ENCODE results near the gene ZWINT.

ZWINT gene, protein sequence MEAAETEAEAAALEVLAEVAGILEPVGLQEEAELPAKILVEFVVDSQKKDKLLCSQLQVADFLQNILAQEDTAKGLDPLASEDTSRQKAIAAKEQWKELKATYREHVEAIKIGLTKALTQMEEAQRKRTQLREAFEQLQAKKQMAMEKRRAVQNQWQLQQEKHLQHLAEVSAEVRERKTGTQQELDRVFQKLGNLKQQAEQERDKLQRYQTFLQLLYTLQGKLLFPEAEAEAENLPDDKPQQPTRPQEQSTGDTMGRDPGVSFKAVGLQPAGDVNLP

DNA sequence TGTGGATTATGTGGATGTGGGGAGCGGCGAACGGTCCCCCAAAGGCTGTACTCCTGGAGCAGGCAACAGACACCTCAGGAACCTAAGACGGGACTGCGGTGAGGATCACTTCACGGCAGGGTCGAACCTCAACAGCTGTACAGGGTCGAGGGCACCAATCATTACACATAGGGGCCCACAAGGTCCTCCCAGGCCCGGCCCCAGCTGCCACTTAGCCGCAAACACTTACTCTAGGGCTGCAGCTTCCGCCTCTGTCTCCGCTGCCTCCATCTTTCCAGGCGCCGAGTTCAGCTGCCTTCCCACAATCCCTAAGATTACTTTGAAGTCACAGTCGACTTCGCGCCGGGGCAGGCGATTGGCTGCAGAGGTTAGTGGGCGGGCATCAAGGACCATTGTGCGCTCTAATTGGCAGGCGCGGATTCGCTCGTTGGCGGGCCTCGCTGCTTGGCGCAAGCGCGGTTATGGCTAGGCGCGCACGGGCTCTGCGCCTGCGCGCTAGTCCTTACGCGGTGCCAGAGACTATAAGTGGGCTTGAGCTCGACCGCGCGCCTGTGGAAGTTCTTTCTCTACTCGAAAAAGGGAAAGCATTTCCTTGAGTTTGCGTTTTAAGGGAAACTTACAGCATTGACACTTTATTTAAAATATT lies at the start of gene ZWINT:
ZWINT (minus strand) TSS at position 293 of the 646 bp plus-strand sequence; CDS start at position 270, 23 bp downstream.
- peak; percentile 94 for DNase-seq (ENCODE audit: low read depth)

DNA sequence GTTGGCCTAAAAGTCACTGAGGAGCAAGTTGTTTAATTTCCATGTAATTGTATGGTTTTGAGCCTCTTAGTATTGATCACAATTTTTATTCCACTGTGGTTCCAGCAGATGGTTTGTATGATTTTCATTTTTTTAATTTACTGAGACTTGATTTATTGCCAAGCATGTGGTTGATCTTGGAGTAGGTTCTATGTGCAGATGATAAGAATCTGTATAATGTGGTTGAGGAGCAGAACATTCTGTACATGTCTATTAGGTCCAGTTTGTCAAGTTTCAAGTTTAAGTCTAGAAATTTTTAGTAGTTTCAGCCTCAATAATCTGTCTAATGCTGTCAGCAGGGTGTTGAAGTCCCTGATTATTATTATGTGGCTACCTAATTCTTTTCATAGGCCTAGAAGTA lies 22.7 kb upstream of the ZWINT start:
- no peak for DNase-seq (ENCODE audit: low read depth)

DNA sequence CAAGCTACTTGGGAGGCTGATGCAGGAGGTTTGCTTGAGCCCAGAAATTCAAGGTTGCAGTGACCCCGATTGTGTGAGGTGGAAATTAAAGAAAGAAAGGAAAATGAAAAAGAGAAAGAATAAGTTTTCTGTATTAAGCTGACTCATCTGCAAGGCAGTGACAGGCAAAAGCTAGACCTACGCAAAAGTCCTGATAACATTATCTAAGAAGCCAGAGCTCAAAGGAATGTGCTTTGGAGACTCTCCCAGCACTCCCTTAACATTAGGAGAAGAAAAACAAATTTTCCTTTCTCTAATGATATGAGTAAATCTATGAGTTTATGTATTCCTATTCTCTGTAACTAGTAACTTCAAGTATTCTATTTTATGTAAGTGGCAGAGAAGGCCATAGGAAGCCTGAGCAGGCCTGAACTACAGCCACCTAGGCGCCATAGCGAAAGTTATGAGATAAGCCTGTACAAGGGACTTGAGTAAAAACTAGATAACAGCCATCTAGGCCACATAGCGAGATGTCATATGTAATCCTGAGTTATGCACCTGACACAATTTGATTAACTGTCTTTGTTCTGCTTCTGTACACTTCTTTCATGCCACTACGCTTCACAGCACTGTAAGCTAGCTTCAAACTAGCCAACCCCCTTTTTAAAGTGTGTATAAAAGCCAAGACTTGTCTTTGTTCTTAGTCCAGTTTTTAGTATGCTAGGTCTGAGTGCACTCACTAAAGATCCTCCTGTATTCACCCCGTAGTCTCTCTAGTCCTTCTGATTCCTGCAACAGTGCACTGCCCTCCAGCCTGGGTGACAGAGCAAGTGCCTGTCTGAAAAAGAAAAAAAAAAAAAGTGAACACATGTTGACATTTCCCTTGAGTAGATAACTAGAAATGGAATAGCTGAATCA lies 9.4 kb upstream of the ZWINT start:
- no peak for DNase-seq (ENCODE audit: low read depth)

DNA sequence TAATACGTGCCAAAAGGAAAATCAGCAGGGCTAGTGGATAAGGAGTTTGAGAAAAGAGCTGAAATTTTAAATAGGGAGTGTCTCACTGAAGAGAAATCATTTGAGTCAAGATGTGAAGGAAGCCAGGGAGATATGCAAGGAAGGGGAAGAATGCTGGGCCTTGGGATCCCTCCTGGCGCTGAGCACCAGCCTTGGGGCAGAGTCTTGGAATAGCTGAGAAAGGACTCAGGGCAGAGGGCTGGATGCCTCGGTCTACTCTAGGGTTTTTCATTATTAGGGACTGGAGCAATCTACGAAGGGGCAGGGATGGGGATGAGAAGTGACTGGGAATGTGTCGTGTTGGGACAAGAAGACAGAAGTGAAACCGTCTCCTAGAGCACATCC lies 484 bp downstream of the ZWINT start:
- DNase-seq (ENCODE audit: low read depth): no peak

DNA sequence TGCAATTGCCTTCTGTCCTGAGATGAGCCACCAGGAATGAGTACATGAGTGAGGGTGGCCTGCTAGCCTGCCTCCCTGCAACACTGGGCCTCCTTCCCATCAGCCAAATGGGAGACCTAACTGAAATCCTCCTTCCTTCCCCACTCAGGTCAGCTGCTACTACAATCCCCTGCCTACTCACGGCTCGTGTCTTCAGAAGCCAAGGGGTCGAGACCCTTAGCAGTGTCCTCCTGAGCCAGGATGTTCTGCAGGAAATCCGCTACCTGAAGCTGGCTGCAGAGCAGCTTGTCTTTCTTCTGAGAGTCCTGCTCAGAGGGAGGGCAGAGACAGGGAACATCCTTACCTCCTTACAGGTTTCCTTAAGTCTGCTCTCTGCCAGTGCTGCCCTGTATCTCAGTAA lies 1.2 kb downstream of the ZWINT start:
- DNase-seq (ENCODE audit: low read depth): no peak

DNA sequence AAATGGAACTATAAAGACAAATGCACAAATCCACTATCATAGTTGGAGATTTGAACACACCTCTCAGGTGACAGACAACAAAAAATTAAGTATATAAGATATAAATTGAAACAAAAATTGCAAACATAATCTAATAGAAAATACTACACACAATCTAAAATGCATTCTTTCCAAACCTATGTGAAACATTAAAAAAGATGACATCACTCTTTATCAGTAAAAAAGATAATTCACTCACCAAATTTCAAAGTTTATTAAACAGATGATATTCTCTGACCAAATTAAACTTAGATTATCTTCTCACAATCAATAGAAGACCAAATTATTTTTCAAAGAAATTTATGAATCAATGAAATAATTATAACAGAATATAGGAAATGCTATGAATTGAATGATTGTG lies 4.0 kb downstream of the ZWINT start:
- DNase-seq (ENCODE audit: low read depth): no peak

DNA sequence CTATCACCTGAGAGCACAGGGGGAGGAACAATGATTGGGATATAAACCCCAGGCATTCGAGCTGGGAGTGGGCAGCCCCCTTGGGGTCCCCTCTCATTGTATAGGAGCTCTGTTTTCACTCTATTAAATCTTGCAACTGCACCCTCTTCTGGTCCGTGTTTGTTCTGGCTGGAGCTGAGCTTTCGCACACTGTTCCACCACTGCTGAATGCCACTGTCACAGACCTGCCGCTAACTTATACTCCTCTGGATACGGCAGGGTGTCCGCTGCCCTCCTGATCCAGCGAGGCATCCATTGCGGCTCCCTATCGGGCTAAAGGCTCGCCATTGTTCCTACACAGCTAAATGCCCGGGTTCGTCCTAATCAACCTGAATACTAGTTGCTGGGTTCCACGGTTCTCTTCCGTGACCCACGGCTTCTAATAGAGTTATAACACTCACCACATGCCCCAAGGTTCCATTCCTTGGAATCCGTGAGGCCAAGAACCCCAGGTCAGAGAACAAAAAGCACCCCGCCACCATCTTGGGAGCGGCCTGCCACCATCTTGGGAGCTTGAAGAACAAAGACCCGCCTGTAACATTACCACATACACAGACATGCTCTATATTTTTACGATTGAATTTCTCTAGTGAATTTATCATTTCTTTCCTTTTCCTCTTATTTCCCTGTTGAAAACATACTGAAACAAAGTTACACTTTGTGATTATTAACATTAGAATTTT lies 9.0 kb downstream of the ZWINT start:
- no peak for DNase-seq (ENCODE audit: low read depth)

DNA sequence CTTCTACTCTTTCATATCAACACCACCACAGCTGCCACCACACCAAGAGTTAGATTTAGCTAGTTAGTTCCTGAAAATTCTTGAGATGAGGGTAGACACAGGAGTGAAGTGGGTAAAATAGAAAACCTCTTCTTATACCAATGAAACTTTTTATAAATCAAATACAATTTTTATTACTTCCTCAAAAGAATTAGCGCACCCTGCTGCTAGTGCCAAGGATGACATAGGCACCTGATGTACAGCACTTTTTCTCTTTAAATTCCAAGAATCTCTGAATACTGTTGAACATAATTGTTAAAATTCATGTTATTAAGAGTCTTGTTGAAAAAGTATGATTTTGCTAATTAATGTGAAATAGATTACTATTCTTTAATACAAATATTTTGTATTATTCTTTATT lies 11.4 kb downstream of the ZWINT start:
- DNase-seq (ENCODE audit: low read depth): no peak

DNA sequence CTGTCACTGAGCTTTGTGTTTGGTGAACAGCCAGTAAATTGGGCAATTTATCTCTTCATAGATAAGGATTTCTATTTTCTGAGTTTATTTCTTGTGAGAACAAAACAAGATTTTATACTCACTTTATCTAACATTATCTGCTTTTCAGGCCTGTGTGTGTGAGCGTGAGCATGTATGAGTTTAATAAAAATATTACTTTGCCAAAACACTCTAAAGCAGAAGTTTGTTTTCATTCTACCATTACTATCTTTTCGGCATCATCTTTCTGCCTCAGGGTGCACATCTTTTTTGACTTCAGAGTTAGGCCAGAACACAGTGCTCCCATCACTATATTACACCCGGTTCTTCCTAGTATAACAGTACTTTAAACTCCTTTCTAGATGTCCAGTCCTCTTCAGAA lies 13.0 kb downstream of the ZWINT start:
- DNase-seq (ENCODE audit: low read depth): no peak

DNA sequence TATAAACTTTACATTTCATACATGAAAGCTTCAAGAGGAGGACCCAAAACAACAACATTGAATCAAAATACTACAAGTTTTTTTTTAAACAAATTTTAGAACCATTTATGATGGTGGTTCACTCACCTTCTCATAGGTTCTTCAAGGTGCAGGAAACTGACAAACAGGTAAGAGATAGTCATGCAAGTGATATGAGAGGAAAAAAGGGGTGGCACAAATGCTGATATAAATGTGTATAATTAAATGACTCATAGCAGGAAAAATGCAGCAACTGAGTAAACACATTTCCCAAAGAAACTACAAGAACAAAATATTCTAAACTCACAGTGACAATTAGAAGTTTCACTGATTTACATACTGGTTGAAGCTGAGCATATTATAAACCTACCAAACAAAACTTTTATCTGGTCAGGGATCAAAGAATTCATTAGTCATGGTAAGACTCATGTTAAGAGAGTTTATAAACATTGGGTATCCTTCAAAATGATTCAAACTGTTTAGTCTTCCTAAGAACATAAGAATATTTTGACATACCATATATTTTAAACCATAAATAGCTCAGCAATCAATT lies 14.1 kb downstream of the ZWINT start:
- no peak for DNase-seq (ENCODE audit: low read depth)

DNA sequence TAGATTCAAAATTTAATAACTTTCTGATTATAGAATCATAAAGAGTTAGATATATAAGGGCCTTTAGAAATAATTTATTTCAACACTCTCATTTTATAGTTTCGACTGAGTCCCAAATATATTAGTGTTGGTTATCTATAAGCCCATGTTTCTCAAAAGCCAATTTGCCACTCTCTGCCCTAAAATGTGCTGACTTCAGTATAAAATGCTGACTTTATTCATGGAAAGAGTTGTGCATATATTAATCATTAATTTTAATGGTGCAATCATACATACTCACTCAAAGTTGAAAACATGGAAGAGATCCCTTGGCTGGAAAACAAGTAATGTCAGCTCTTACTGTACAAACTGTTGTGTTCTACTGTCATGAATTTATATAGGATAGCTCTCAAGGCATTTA lies 19.4 kb downstream of the ZWINT start:
- DNase-seq (ENCODE audit: low read depth): no peak

DNA sequence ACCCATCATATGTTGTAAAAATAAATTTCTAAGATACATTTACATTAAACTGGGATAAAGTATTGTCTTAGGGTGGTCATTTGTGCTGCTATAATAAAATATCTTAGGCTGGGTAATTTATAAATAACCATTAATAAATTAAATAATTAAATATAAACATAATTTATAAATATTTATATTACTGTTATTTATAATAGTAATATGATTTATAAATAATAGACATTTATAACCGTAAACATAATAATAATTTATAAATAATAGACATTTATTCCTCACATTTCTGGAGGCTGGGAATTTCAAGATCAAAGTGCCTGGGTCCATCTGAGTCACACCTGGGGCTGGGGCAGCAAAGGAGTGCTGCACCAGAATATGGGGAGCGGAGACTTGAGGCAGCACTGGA lies 31.1 kb downstream of the ZWINT start:
- no peak for DNase-seq (ENCODE audit: low read depth)

DNA sequence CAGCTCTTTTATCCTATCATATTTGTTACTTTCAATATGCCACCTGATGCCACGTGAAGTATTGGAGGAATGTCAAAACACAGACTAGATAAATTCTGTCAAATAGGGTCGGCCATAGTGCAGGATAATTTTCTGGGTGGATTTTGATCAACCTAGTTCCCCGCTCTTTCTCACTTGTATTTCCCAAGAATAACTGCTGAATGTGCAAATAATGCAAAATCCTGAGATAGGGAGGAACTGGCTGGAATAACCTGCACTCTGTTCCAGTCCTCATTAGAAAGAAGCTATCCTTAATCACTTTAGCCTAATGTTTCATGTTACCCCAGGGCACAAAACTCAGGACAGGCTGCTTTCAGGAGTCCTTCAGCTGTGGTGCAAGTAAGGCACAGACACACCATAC lies 33.9 kb downstream of the ZWINT start:
- no peak for DNase-seq (ENCODE audit: low read depth)

DNA sequence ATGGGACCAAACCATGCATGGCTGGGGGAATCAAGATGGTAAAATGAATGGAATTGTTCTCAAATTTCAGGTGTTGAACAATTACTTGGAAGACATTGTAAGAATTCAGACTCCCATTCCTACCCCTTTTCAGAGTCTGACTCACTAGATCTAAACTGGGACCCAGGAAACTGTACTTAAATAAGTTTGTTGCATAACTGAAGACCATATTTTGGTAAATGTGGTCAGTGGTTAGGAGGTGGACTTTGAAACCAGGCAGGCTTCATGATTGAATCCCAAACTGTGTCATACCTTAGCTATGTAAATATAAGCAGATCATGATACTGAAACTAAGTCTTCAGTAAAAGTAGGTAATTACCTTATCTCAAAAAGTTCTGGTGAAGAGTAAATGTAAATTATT lies 41.7 kb downstream of the ZWINT start:
- no peak for DNase-seq (ENCODE audit: low read depth)

DNA sequence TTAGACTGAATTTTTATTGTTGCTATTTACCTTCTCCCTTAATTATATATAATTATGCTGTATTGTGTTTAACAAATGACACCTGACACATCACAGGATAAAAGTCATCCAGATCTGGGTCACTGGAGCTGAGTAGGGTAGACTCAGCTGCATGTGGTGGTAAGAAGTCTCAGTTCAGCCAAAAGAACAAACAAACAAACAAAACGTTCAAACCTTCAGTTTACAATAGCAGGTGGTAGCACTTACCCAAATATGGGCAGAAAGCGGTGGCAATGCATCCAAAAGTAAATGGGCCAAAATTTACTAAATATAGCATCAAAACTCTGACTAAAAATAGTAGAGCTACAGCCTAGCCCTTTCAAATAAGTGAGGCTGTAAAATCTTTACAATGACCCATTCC lies 42.2 kb downstream of the ZWINT start:
- no peak for DNase-seq (ENCODE audit: low read depth)

DNA sequence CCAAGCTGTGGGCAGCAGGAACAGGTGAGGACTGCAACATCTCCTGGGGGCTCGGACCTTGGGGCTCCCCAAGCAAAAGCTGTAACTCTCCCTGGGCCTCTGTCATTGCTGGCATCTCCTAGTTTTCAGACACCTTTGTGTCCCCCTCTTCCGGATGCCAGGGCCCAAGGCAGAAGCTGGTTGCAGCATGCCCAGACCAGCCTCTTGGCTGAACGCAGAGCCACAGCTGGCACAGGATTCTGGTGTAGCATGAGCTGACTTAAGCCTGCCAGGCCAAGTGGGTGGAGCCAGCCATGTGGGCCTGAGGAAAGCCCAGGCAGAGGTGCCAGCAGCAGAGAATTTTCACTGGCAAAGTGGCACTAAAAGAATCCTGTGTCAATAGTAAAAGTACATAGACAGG lies 43.5 kb downstream of the ZWINT start:
- DNase-seq (ENCODE audit: low read depth): no peak

DNA sequence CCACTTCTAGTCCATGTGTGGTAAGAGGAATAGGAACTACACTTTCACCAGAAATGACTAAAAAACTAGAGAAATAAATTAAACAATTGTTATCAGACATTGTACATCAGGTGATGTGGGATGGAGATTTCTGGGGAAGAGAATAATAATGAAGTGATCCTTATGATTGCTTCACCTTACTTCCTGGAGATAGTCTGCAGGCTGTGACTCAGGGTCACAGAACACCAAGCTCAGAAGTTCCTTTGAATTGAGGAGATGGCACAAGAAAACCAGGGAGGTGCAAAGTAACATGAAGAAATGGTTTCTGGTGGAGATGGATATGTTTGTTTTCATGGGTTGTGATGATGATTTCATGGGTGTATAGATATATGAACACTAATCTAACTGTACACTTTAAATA lies 44.5 kb downstream of the ZWINT start:
- no peak for DNase-seq (ENCODE audit: low read depth)

Data from fibroblast of the conjunctiva (primary cell).